Measurements from ENCODE around the gene CPXM2. TPM values are rescaled to one million over a fixed set of nuclear protein-coding genes. Genes with fewer than 3 reads are reported as not detected.

Gene CPXM2
- polyA plus RNA-seq, 2 of the 4 experiments (the other 2 are of a cell fraction) = not detected

- no peaks in the 10 kb centered on the region for H3K4me1 ChIP-seq
- ChIA-PET POLR2A (no interaction called here), CTCF (no interaction called here)
- FAIRE-seq (no peak), ATAC-seq (no peak), DNase-seq (ENCODE audit: low read depth in 1 of 2, low spot score in 1 of 2) (no peak)
- H3K4me3 ChIP-seq = no peak overlapping the region
- no peaks in the 10 kb centered on the region for H3K9me3 ChIP-seq
- no peak overlapping the region for H3K4me2 ChIP-seq
- no peak for TF ChIP-seq HES2 (IDR thresholded peaks at IDR 0.05)
- TF ChIP-seq HMGXB4 (CRISPR knock-in tag; IDR thresholded peaks at IDR 0.05; ENCODE audit: borderline replicate concordance) = no peak
- no peak for TF ChIP-seq NPAS2 (CRISPR knock-in tag; IDR thresholded peaks at IDR 0.05; ENCODE audit: borderline replicate concordance)
- no peak for TF ChIP-seq EHF (CRISPR knock-in tag; IDR thresholded peaks at IDR 0.05)
- no peak for TF ChIP-seq RNF2 (IDR thresholded peaks at IDR 0.05; ENCODE audit: borderline replicate concordance, low read depth)
- no peak for TF ChIP-seq ESRRA (IDR thresholded peaks at IDR 0.05; ENCODE audit: borderline replicate concordance, low read length)
- no peak for TF ChIP-seq MAX (IDR thresholded peaks at IDR 0.05)
- TF ChIP-seq PHF8 (IDR thresholded peaks at IDR 0.05; ENCODE audit: borderline replicate concordance, low read depth) = no peak
- no peak for TF ChIP-seq KDM5A (IDR thresholded peaks at IDR 0.05)
- TF ChIP-seq CHD2 (IDR thresholded peaks at IDR 0.05; ENCODE audit: low read length, partially characterized antibody) = no peak
- no peak for TF ChIP-seq CEBPB (IDR thresholded peaks at IDR 0.05)
- no peak for TF ChIP-seq HOXB5 (CRISPR knock-in tag; IDR thresholded peaks at IDR 0.05)
- no peak for TF ChIP-seq NR3C1 (IDR thresholded peaks at IDR 0.05)
- no peak for TF ChIP-seq NFE2L2 (conservative IDR thresholded peaks at IDR 0.05; ENCODE audit: low read length)
- no peak for TF ChIP-seq SREBF2 (IDR thresholded peaks at IDR 0.05)
- no peak overlapping the region for H3K27ac ChIP-seq
- WGBS (ENCODE audit: missing lambda C conversion rate) = 50% methylated on average over 5 of the region's 6 CpGs
Measured at GRCh38 chr10:123885406-123886170, 6.0 kb downstream of the CPXM2 start.

GRCh38 chr10:123884907-123885381, 6.7 kb downstream of the CPXM2 start:
- ATAC-seq (no peak), FAIRE-seq (no peak), DNase-seq (ENCODE audit: low read depth in 1 of 2, low spot score in 1 of 2) (no peak)
- Histone ChIP-seq H3K9me3 (no peaks in the 10 kb centered on the region), H3K27ac (no peak overlapping the region), H3K4me2 (no peak overlapping the region), H3K4me3 (no peak overlapping the region), H3K4me1 (no peaks in the 10 kb centered on the region)
- WGBS (ENCODE audit: missing lambda C conversion rate) = 9% methylated on average over 5 of the region's 5 CpGs
- ChIA-PET POLR2A (no interaction called here), CTCF (no interaction called here)
- no peak for TF ChIP-seq CEBPB (IDR thresholded peaks at IDR 0.05)
- TF ChIP-seq PBX3 (IDR thresholded peaks at IDR 0.05) = no peak
- no peak for TF ChIP-seq SMC3 (IDR thresholded peaks at IDR 0.05)
- no peak for TF ChIP-seq ELK1 (IDR thresholded peaks at IDR 0.05; ENCODE audit: low read depth, low read length)
- TF ChIP-seq FOXS1 (CRISPR knock-in tag; IDR thresholded peaks at IDR 0.05) = no peak
- no peak for TF ChIP-seq SREBF2 (IDR thresholded peaks at IDR 0.05)
- no peak for TF ChIP-seq REST (IDR thresholded peaks at IDR 0.05)
- no peak for TF ChIP-seq KDM5A (IDR thresholded peaks at IDR 0.05)
- no peak for TF ChIP-seq HDAC2 (IDR thresholded peaks at IDR 0.05)
- no peak for TF ChIP-seq ZSCAN20 (CRISPR knock-in tag; IDR thresholded peaks at IDR 0.05)
- no peak for TF ChIP-seq MYC (IDR thresholded peaks at IDR 0.05; ENCODE audit: borderline replicate concordance, low read length)
- TF ChIP-seq TFCP2L1 (CRISPR knock-in tag; IDR thresholded peaks at IDR 0.05) = no peak
